ENCODE measurements around the gene NTF3.

DNA sequence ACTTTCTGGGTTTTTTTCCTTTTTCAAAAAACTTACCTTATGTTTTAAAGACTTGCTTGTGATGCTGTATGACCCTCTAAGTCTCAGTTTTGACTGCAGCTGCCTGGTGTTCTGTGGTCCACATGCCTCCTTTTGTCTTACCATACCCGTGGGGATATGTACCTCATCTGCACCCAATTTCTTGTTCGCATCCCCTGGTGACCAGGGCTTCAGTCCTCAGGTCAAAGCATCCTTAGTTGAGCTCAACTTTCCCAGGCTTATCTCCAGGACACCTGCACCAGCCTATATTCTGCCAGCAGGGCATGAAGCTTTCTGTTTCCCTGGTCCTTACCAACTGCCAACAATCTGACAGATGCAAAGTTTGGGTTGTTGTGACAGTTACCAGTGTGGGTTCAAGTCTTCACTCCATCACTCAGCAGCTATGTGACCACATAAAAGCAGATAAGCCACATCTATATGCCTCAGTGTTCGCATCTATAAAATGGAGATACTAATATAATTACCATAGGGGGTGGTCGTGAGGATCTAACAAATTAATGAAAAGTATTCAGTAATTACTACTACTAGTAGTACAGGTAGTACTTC is 94.0 kb downstream of the NTF3 start:
- no peak for TF ChIP-seq POLR2AphosphoS5 (IDR thresholded peaks at IDR 0.05; ENCODE audit: low read depth, low read length)
- TF ChIP-seq, protein P1, sequence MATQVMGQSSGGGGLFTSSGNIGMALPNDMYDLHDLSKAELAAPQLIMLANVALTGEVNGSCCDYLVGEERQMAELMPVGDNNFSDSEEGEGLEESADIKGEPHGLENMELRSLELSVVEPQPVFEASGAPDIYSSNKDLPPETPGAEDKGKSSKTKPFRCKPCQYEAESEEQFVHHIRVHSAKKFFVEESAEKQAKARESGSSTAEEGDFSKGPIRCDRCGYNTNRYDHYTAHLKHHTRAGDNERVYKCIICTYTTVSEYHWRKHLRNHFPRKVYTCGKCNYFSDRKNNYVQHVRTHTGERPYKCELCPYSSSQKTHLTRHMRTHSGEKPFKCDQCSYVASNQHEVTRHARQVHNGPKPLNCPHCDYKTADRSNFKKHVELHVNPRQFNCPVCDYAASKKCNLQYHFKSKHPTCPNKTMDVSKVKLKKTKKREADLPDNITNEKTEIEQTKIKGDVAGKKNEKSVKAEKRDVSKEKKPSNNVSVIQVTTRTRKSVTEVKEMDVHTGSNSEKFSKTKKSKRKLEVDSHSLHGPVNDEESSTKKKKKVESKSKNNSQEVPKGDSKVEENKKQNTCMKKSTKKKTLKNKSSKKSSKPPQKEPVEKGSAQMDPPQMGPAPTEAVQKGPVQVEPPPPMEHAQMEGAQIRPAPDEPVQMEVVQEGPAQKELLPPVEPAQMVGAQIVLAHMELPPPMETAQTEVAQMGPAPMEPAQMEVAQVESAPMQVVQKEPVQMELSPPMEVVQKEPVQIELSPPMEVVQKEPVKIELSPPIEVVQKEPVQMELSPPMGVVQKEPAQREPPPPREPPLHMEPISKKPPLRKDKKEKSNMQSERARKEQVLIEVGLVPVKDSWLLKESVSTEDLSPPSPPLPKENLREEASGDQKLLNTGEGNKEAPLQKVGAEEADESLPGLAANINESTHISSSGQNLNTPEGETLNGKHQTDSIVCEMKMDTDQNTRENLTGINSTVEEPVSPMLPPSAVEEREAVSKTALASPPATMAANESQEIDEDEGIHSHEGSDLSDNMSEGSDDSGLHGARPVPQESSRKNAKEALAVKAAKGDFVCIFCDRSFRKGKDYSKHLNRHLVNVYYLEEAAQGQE (IDR thresholded peaks at IDR 0.05; ENCODE audit: insufficient read depth in 1 of 2, low read depth in 2 of 2, low read length in 2 of 2), result no peak
- no peak for TF ChIP-seq TAF1 (IDR thresholded peaks at IDR 0.05; ENCODE audit: borderline replicate concordance, insufficient read depth, low read length)
- no peak for TF ChIP-seq SIN3A (IDR thresholded peaks at IDR 0.05; ENCODE audit: borderline replicate concordance, insufficient read depth, low read length)
- TF ChIP-seq FOXP2 (optimal IDR thresholded peaks at IDR 0.05; ENCODE audit: borderline replicate concordance, extremely low read depth, extremely low read length, insufficient read depth), result no peak

Measured in PFSK-1 (cell line).